ENCODE measurements around the gene LMCD1.

GRCh38 chr3:8460050-8460708, 41.4 kb upstream of the LMCD1 start:
- no peak for TF ChIP-seq CTCF (IDR thresholded peaks at IDR 0.05; ENCODE audit: insufficient read depth, low read length)
- no peak for TF ChIP-seq GABPA (IDR thresholded peaks at IDR 0.05; ENCODE audit: low read depth)
- TF ChIP-seq REST (IDR thresholded peaks at IDR 0.05; ENCODE audit: insufficient replicate concordance, low read depth), result no peak
- TF ChIP-seq POLR2AphosphoS5 (IDR thresholded peaks at IDR 0.05; ENCODE audit: low read depth), result no peak
